ENCODE data around the gene NANOS3.

DNA sequence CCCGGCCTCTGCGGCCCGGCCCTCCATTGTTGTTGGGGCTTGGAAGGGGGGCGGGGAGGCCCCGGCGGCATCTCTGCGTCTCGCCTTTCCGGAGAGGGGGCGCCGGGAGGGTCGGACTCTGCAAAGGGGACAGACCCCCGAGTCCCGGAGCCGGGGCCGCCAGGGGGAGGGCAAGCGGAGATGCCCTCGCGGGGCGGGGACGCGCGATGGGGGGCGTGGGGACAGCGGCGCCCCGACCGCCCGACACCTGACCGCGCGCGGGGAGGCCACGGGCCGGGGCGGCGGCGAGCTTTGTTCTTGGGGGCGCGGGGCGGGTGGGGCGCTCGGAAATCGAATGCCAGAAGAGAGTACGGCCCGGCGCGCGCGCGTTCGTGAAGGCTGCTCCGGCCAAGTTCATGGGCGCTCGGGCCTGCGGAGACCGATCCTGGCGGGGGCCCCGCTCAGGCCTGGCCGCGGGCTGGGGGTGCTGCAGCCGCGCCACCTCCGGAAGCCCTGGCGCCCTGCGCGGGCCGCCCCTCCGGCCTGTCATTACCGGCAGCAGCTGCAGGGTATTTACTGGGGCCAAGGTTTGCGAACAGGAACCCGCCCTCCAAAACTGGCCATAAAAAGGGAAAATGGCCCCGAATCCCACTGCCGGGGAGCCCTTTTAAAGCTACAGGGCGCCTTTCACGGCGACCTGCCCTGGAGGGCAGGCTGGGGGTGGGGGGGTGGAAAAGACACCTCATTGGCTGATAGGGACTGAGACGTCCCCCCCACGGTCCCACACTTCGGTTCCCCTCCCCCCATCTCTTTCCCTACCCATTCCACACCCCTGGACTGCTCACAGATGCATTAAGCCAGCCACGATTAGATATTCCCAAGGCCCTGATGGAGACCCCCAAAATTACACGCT, 11.1 kb upstream of the NANOS3 start:
- TF ChIP-seq, protein P1, sequence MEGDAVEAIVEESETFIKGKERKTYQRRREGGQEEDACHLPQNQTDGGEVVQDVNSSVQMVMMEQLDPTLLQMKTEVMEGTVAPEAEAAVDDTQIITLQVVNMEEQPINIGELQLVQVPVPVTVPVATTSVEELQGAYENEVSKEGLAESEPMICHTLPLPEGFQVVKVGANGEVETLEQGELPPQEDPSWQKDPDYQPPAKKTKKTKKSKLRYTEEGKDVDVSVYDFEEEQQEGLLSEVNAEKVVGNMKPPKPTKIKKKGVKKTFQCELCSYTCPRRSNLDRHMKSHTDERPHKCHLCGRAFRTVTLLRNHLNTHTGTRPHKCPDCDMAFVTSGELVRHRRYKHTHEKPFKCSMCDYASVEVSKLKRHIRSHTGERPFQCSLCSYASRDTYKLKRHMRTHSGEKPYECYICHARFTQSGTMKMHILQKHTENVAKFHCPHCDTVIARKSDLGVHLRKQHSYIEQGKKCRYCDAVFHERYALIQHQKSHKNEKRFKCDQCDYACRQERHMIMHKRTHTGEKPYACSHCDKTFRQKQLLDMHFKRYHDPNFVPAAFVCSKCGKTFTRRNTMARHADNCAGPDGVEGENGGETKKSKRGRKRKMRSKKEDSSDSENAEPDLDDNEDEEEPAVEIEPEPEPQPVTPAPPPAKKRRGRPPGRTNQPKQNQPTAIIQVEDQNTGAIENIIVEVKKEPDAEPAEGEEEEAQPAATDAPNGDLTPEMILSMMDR (IDR thresholded peaks at IDR 0.05; ENCODE audit: low read length), result no peak
- no peak for TF ChIP-seq EZH2 (IDR thresholded peaks at IDR 0.05; ENCODE audit: borderline replicate concordance, low read length)
